H1 (cell line): Measurements from ENCODE around the gene HM13. TPM values are rescaled to one million over a fixed set of nuclear protein-coding genes. Genes with fewer than 3 reads are reported as not detected.

Experiments used
- ASH2L ChIP-seq: fragments of 200-600, 300-600 bp; sonication (generic); IDR thresholded peaks from one replicate; pipeline ENCODE4 v1.7.1; 2017; ENCODE audit warnings: low read length
- ATF2 ChIP-seq: IDR thresholded peaks from 2 replicates; pipeline ENCODE4 v1.6.1; 2012; ENCODE audit warnings: low read length, inconsistent platforms
- BACH1 ChIP-seq: IDR thresholded peaks from 2 replicates; pipeline ENCODE4 v1.6.1; 2012; ENCODE audit warnings: low read length, improper control_type of control experiment
- HDAC2 ChIP-seq, 2 experiments: fragments of 300-600 bp in 1 of 2; sonication (generic) in 1 of 2; IDR thresholded peaks; 2 replicates each; pipeline ENCODE4 v1.6.1; 2011 to 2012; ENCODE audit warnings: low read depth in 2 of 2, low read length in 2 of 2, mild to moderate bottlenecking in 2 of 2, moderate library complexity in 2 of 2, borderline replicate concordance in 1 of 2, inconsistent platforms in 1 of 2
- MAFK ChIP-seq: IDR thresholded peaks from 2 replicates; pipeline ENCODE4 v1.6.1; 2012; ENCODE audit warnings: low read depth, mild to moderate bottlenecking, improper control_type of control experiment, low read length
- SP1 ChIP-seq: IDR thresholded peaks from 2 replicates; pipeline ENCODE4 v1.6.1; 2011; ENCODE audit warnings: low read depth, low read length
- TCF12 ChIP-seq: IDR thresholded peaks from 2 replicates; pipeline ENCODE4 v1.6.1; 2011; ENCODE audit warnings: low read depth, mild to moderate bottlenecking, low read length
- ZNF274 ChIP-seq: IDR thresholded peaks from 2 replicates; pipeline ENCODE4 v1.7.0; 2012; ENCODE audit warnings: low read length, borderline replicate concordance; ENCODE audit errors: extremely low read depth
- polyA plus RNA-seq, 7 experiments: library from polyadenylated mRNA; depleted of rRNA in 3 of 7; stranded (reverse) in 5 of 7; unstranded in 2 of 7; fragments of >200 nt in 5 of 7; fragments of 200-250 nt in 2 of 7; gene quantifications; 1 replicate in 5 of 7; 2 replicates in 1 of 7; 4 replicates in 1 of 7; pipeline versions ENCODE4 v1.2.1 to v1.2.3, GENCODE V29; 2011 to 2013; ENCODE audit warnings: missing spikeins in 2 of 7, mixed read lengths in 2 of 7
- total RNA-seq: library from RNA; stranded (reverse); fragmentation: NEBNext Ultra II Directional; extraction: Animal tissue kit (Norgen Biotek cat#: 25700); gene quantifications from 2 replicates; pipeline ENCODE4 v1.2.1, GENCODE V29; 2021
- TF ChIP-seq, protein P1 (sequence below): IDR thresholded peaks from 2 replicates; pipeline ENCODE4 v1.6.1; 2012; ENCODE audit warnings: inconsistent platforms

The HM13 gene
- total and polyA plus RNA-seq, 2 of the 8 experiments (the other 6 are each of a cell fraction or from before 2014, with no cell fraction given), result 118 to 183 TPM

DNA sequence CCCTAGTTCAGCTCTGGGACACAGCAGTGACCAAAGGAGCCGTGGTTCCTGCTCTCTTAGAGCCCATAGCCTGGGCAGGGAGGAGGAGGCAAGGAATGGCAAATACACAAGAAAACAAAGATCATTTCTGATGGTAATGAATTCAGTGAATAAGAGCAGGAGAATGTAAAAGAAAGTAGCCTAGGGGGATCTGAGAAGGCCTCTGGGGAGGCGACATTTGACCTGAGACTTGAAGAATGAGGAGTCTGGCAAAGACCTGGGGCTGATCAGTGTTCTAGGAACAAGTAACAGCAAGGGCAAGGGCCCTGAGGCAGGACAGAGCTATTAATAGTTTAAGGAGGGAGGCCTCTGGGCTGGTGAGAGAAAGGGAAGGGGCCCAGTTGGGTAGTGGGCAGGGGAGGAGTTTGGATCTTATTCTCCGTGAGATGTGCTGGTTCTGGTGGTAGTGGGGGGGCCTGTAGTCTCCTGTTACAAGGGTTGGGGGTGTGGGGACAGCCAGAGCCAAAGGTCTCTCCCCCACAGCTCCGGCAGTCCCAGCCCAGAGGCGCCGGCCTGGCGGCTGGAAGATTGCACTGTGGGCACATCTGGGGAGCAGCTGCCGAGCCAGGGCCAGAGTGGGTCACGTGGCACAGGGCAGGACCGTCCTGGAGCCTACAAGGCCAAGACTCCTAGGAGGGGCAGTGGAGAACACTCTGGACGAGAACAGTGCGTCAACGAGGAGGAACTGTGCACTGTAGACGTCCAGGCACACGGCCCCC is 81.6 kb downstream of the HM13 start (continued):
- peak; percentile 63 to 98; a peak in 3 of 4 replicates for TF ChIP-seq HDAC2 (IDR thresholded peaks at IDR 0.05; ENCODE audit: borderline replicate concordance in 1 of 2, low read depth in 2 of 2, low read length in 2 of 2)
- TF ChIP-seq ZNF274, result no peak
- TF ChIP-seq TCF12, result peak; percentile 54; the same call in 1 of the 2 replicates
- peak; percentile 58 for TF ChIP-seq SP1
- TF ChIP-seq, protein P1, sequence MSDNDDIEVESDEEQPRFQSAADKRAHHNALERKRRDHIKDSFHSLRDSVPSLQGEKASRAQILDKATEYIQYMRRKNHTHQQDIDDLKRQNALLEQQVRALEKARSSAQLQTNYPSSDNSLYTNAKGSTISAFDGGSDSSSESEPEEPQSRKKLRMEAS, result no peak; the same call in 1 of the 2 replicates
- no peak; the same call in 1 of the 2 replicates for TF ChIP-seq ATF2
- 0 out of 2 replicates have a peak, but pooled peaks have one; percentile 30 for TF ChIP-seq BACH1
- no peak for TF ChIP-seq MAFK
- TF ChIP-seq ASH2L, result no peak
